Fibroblast of mammary gland (primary cell): Measurements from ENCODE around the gene GNA15.
"Not testable (repeated sequence)": the region's sequence is repeated elsewhere in the genome, so short reads cannot be mapped to it uniquely, and the experiment has no call there.

ENCODE experiments used
- DNase-seq: peaks from one replicate; pipeline ENCODE4 v3.0.0-alpha.2; 2010; ENCODE audit warnings: low read depth
- H3K4me3 ChIP-seq: 2 replicates; pipeline ENCODE4 v1.5.1; 2011; ENCODE audit warnings: low read depth, mild to moderate bottlenecking, low read length, moderate library complexity; ENCODE audit not compliant: control insufficient read depth
- CTCF ChIP-seq: conservative IDR thresholded peaks from 2 replicates; pipeline ENCODE4 v1.5.1; 2011; ENCODE audit warnings: low read depth, low read length, inconsistent platforms; ENCODE audit not compliant: control insufficient read depth, insufficient read depth

The GNA15 gene

DNA sequence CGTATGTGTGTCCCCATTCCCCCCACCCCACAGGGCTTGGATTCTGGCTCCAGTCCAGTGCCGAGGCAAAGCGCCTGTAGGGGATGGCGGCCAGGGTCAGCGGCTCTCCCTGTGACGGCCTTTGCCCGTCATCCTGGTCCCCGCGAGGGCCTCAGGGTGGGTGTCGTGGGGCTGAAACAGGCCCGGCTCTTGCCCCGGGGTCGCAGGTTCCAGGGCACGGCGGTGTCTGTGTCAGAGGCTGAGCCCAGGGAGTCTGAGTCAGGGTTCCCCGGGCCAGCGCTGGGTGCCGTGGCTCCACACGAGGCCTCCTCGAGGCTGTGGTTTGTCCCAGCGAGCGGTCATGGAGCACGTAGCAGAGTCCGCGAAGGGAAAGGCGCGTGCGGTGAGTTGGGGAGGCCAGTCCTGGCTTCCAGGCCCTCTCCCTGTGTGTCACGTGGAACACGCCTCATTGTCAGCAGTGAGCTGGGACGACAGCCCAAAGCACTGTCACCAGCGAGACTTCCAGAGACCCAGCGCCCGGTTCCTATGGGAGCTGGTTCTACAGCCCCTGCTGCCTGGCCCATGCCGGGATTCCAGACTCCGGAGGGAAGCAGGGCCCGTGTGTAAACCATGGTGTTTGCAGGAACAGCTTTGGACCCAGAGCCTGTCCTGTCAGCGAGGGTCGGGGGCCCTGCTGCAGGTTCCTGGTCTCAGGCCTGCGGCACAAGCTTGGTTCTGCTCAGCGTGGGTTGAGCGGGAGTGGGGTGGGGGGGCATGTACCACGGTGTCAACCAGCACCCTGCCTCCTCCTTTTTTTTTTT is 63.3 kb downstream of the GNA15 start:
- H3K4me3 ChIP-seq, result no peak overlapping the region
- no peak for TF ChIP-seq CTCF
- DNase-seq, result no peak

DNA sequence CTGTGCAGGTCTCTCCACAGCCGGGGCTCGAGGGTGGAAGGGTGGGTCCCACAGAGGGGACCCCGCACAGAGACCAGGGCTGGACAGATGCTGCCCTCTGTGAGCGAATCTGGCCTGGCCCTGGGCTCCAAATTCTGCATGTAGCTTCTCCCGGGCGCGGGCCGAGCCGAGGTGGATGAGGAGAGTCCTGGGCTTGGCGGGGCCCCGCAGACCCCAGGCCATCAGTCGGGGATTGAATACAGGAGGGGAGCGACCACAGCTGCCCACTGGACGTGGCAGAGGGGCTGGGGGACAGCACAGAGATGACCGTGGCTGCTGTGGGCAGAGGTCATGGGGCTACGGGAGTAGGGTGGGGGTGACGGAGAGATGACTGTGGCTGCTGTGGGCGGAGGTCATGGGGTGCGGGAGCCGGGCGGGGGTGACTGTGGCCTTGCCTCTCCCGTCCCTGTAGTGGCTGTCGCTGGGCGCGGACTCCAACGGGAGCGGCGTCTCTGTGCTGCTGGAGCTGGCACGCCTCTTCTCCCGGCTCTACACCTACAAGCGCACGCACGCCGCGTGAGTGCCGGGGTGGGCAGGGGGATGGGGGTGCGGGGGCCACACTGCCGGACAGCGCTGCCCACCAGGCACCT is 65.4 kb downstream of the GNA15 start:
- TF ChIP-seq CTCF, result no peak
- no peak overlapping the region for H3K4me3 ChIP-seq
- DNase-seq, result no peak

DNA sequence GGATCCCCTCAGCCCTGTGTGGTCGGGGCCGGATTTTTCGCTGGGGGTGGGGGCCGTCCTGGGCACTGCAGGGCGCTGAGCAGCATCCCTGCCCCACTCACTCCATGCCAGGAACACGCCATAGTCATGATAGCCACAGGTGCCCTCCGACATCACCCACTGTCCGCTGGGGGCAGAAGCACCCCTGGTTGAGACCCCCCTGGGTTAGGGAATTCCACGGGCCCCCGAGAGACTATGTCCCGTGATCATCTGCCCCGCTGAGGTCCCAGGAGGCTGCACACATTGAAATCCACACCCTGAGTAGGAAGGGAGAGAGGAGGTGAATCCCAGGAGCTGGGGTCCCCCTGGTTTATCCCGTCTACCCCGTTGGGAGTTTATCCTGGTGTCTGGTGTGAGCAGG is 66.1 kb downstream of the GNA15 start:
- no peak for DNase-seq
- no peak overlapping the region for H3K4me3 ChIP-seq
- TF ChIP-seq CTCF, result no peak

- no peak overlapping the region for H3K4me3 ChIP-seq
- TF ChIP-seq CTCF, result no peak
- DNase-seq, result no peak
These were observed 66.5 kb downstream of the GNA15 start for GRCh38 chr19:3202346-3202745.

DNA sequence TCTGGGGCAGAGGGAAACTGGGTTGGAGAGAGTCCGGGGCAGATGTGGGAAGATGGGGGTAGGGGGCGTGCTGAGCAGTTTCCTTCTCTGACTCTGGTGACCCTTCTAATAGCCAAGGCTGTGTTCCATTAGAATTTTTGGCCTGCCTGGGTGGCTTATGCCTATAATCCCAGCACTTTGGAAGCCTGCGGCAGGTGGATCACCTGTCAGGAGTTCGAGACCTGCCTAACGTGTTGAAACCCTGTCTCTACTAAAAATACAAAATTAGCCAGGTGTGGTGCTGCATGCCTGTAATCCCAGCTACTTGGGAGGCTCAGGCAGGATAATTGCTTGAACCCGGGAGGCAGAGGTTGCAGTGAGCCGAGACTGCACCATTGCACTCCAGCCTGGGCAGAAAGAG is 67.1 kb downstream of the GNA15 start:
- not testable (repeated sequence) for H3K4me3 ChIP-seq, DNase-seq

DNA sequence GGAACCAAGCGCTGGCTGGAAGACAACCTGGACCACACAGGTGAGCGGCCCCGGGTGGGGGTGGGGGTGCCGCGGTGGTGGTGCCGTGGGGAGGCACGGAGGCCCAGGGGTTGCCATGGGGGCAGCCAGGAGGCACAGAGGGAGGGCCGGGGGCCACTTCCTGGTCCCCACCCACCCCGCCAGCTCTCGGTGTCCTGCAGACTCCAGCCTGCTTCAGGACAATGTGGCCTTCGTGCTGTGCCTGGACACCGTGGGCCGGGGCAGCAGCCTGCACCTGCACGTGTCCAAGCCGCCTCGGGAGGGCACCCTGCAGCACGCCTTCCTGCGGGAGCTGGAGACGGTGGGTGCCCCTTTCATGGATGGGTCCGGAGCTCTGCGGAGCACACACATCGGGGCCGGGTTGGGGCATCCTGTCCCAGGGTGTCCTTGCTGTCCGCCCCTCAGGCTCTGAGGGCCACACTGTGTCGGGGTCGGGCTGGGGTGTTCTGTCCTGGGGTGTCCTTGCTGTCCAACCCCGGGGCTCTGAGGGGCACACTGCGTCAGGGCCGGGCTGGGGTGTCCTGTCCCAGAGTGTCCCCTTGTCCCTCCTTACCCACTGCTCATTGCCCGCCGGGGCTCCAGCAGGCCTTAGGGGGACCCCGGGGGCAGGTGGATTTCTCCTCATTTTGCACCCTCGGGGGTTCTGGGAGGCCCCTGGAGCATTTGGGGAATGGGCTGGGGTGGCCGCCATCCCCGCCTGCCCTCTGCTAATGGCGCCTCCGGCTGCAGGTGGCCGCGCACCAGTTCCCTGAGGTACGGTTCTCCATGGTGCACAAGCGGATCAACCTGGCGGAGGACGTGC is 68.2 kb downstream of the GNA15 start:
- DNase-seq, result no peak
- H3K4me3 ChIP-seq, result no peak overlapping the region
- TF ChIP-seq CTCF, result no peak
